Bone marrow (tissue), 2 donors: ENCODE results near the gene REC8.
A peak's percentile ranks its signal among the peaks of the same experiment; 100 is the strongest.

ENCODE experiments used
- DNase-seq, 2 donors: peaks; one replicate each; lab custom pipeline; 2025; lab: John Stamatoyannopoulos, UW

Gene REC8

GRCh38 chr14:24138396-24139271 lies 33.2 kb upstream of the REC8 start:
- no peak for DNase-seq

GRCh38 chr14:24139272-24139934 lies 32.5 kb upstream of the REC8 start:
- DNase-seq = no peak

- DNase-seq = peak; percentile 88 to 99
These were observed 30.6 kb upstream of the REC8 start, which contains the start of gene EMC9 for GRCh38 chr14:24141097-24141880. EMC9 (minus strand) TSS chr14:24141591; CDS start chr14:24141304, 287 bp downstream.

- DNase-seq = no peak
These were observed 28.4 kb upstream of the REC8 start for GRCh38 chr14:24143511-24143910.

- DNase-seq = no peak
These were observed 27.4 kb upstream of the REC8 start for GRCh38 chr14:24144451-24144850.

GRCh38 chr14:24145219-24145618 lies 26.7 kb upstream of the REC8 start:
- DNase-seq = no peak

GRCh38 chr14:24145690-24146452 lies 26.0 kb upstream of the REC8 start:
- DNase-seq = no peak

- peak; percentile 89 to 97 for DNase-seq
These were observed 25.4 kb upstream of the REC8 start, which contains the start of gene PSME2 for GRCh38 chr14:24146453-24146977. PSME2 (minus strand) TSS chr14:24146610; CDS start chr14:24146581, 29 bp downstream.

- DNase-seq = peak; percentile 97 to 98
These were observed 24.7 kb upstream of the REC8 start, which contains the start of gene RNF31 for GRCh38 chr14:24146978-24147760. RNF31 (plus strand) TSS chr14:24147498; CDS start chr14:24147699, 201 bp downstream.

GRCh38 chr14:24147761-24148428 lies 24.0 kb upstream of the REC8 start:
- no peak for DNase-seq

- no peak for DNase-seq
These were observed 22.4 kb upstream of the REC8 start for GRCh38 chr14:24149302-24149969.

GRCh38 chr14:24150061-24150460 lies 21.8 kb upstream of the REC8 start:
- no peak for DNase-seq

- no peak for DNase-seq
These were observed 21.3 kb upstream of the REC8 start for GRCh38 chr14:24150567-24150966.

- no peak for DNase-seq
These were observed 20.9 kb upstream of the REC8 start for GRCh38 chr14:24150993-24151392.

GRCh38 chr14:24151404-24152080 lies 20.3 kb upstream of the REC8 start:
- DNase-seq = no peak

- DNase-seq = no peak
These were observed 16.8 kb upstream of the REC8 start for GRCh38 chr14:24155100-24155499.

GRCh38 chr14:24156840-24157239 lies 15.0 kb upstream of the REC8 start:
- no peak for DNase-seq

- DNase-seq = no peak
These were observed 14.5 kb upstream of the REC8 start for GRCh38 chr14:24157331-24157730.
